Prostate gland (tissue), 2 donors: Measurements from ENCODE around the gene TUBGCP3.

Experiments
- POLR2A ChIP-seq: fragments of 450-650 bp; IDR thresholded peaks from one replicate; pipeline ENCODE4 v1.6.1; 2016; ENCODE audit warnings: antibody characterized with exemption, mild to moderate bottlenecking
- POLR2AphosphoS5 ChIP-seq: sonication (generic); formaldehyde crosslinking; IDR thresholded peaks from one replicate; pipeline ENCODE4 v1.6.1; 2017; ENCODE audit warnings: antibody characterized with exemption
- TF ChIP-seq, protein P1 (sequence below), 4 experiments: fragments of 200-600 bp in 2 of 4; fragments of 450-650 bp in 2 of 4; sonication (generic) in 2 of 4; IDR thresholded peaks; 1 replicate in 3 of 4; 2 replicates in 1 of 4; pipeline ENCODE4 v1.5.1; 2016 to 2019; ENCODE audit warnings: antibody characterized with exemption in 4 of 4, mild to moderate bottlenecking in 2 of 4, moderate library complexity in 2 of 4

GRCh38 chr13:112606109-112607001 lies 18.4 kb upstream of the TUBGCP3 start:
- peak; percentile 34 for TF ChIP-seq POLR2A
- TF ChIP-seq, protein P1, sequence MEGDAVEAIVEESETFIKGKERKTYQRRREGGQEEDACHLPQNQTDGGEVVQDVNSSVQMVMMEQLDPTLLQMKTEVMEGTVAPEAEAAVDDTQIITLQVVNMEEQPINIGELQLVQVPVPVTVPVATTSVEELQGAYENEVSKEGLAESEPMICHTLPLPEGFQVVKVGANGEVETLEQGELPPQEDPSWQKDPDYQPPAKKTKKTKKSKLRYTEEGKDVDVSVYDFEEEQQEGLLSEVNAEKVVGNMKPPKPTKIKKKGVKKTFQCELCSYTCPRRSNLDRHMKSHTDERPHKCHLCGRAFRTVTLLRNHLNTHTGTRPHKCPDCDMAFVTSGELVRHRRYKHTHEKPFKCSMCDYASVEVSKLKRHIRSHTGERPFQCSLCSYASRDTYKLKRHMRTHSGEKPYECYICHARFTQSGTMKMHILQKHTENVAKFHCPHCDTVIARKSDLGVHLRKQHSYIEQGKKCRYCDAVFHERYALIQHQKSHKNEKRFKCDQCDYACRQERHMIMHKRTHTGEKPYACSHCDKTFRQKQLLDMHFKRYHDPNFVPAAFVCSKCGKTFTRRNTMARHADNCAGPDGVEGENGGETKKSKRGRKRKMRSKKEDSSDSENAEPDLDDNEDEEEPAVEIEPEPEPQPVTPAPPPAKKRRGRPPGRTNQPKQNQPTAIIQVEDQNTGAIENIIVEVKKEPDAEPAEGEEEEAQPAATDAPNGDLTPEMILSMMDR (IDR thresholded peaks at IDR 0.05), result peak; percentile 75 to 97 (median 92)
- peak; percentile 66 for TF ChIP-seq POLR2AphosphoS5
